HEK293 (cell line): ENCODE results near the gene GSTP1.

ENCODE experiments used
- BCL11A ChIP-seq: fragments of 450-650 bp; formaldehyde crosslinking; IDR thresholded peaks from 2 replicates; pipeline ENCODE4 v1.5.1; 2016; ENCODE audit warnings: low read depth, missing biosample characterization, missing genetic modification characterization
- CTCF ChIP-seq: fragments of 450-650 bp; formaldehyde crosslinking; IDR thresholded peaks from 2 replicates; pipeline ENCODE4 v1.5.1; 2016; ENCODE audit warnings: missing biosample characterization, missing genetic modification characterization
- EGR2 ChIP-seq: fragments of 450-650 bp; formaldehyde crosslinking; IDR thresholded peaks from 2 replicates; pipeline ENCODE4 v1.5.1; 2016; ENCODE audit warnings: low read depth, missing biosample characterization, missing genetic modification characterization
- ELK4 ChIP-seq: IDR thresholded peaks from 2 replicates; pipeline ENCODE4 v1.6.1; 2011; ENCODE audit warnings: mild to moderate bottlenecking, low read depth, low read length, borderline replicate concordance
- GLI2 ChIP-seq: fragments of 450-650 bp; formaldehyde crosslinking; IDR thresholded peaks from 2 replicates; pipeline ENCODE4; 2017; ENCODE audit warnings: missing biosample characterization, missing genetic modification characterization, low read depth, borderline replicate concordance
- PRDM4 ChIP-seq: fragments of 450-650 bp; formaldehyde crosslinking; IDR thresholded peaks from 2 replicates; pipeline ENCODE4 v1.5.1; 2017; ENCODE audit warnings: missing biosample characterization, missing genetic modification characterization
- SETDB1 ChIP-seq: IDR thresholded peaks from one replicate; pipeline ENCODE4 v1.6.1; 2017; ENCODE audit warnings: mild to moderate bottlenecking, low read length, moderate library complexity, mixed read lengths; ENCODE audit not compliant: insufficient read length
- WT1 ChIP-seq: fragments of 450-650 bp; formaldehyde crosslinking; IDR thresholded peaks from 2 replicates; pipeline ENCODE4 v1.5.1; 2016; ENCODE audit warnings: missing biosample characterization, missing genetic modification characterization
- ZBTB11 ChIP-seq: fragments of 450-650 bp; formaldehyde crosslinking; conservative IDR thresholded peaks from 2 replicates; pipeline ENCODE4 v1.5.1; 2016; ENCODE audit warnings: low read depth, missing biosample characterization, missing genetic modification characterization
- ZBTB20 ChIP-seq: fragments of 450-650 bp; formaldehyde crosslinking; IDR thresholded peaks from 2 replicates; pipeline ENCODE4 v1.5.1; 2016; ENCODE audit warnings: missing biosample characterization, missing genetic modification characterization
- ZNF16 ChIP-seq: fragments of 450-650 bp; formaldehyde crosslinking; IDR thresholded peaks from 2 replicates; pipeline ENCODE4 v1.5.1; 2016; ENCODE audit warnings: low read depth, missing biosample characterization, missing genetic modification characterization
- ZNF274 ChIP-seq, 2 experiments: fragments of 200-500 bp in 1 of 2; fragments of 450-650 bp in 1 of 2; sonication (Bioruptor generic) in 1 of 2; formaldehyde crosslinking in 1 of 2; IDR thresholded peaks; 2 replicates each; pipeline versions ENCODE4 v1.5.1 to v1.6.1; 2014 to 2016; ENCODE audit warnings: borderline replicate concordance in 1 of 2, inconsistent platforms in 1 of 2, low read length in 1 of 2, missing biosample characterization in 1 of 2, missing genetic modification characterization in 1 of 2
- ZNF280D ChIP-seq: fragments of 450-650 bp; formaldehyde crosslinking; IDR thresholded peaks from 2 replicates; pipeline ENCODE4 v1.5.1; 2016; ENCODE audit warnings: missing biosample characterization, missing genetic modification characterization
- ZNF704 ChIP-seq: fragments of 450-650 bp; formaldehyde crosslinking; IDR thresholded peaks from 2 replicates; pipeline ENCODE4 v1.5.1; 2016; ENCODE audit warnings: missing biosample characterization, missing genetic modification characterization

GRCh38 chr11:67542971-67543370 lies 40.6 kb upstream of the GSTP1 start:
- TF ChIP-seq PRDM4 (no peak), CTCF (tag by site-specific recombination) (no peak), EGR2 (tag by site-specific recombination) (no peak), ZNF704 (tag by site-specific recombination) (no peak), ELK4 (no peak), ZBTB20 (tag by site-specific recombination) (no peak), ZNF280D (tag by site-specific recombination) (no peak), WT1 (tag by site-specific recombination) (no peak), ZBTB11 (no peak), SETDB1 (no peak), GLI2 (no peak), BCL11A (tag by site-specific recombination) (no peak), ZNF16 (tag by site-specific recombination) (no peak), ZNF274 (IDR thresholded peaks at IDR 0.05; ENCODE audit: low read length) (no peak), ZNF274 (tag by site-specific recombination; IDR thresholded peaks at IDR 0.05; ENCODE audit: borderline replicate concordance) (no peak)
